ENCODE results near the gene CCP110.

- TF ChIP-seq POLR2A (IDR thresholded peaks at IDR 0.05) = no peak
- TF ChIP-seq CTCF (IDR thresholded peaks at IDR 0.05) = no peak
Measured at GRCh38 chr16:19595043-19595767, 71.5 kb downstream of the CCP110 start.
